Psoas muscle (tissue), 8 donors: ENCODE results near the gene CXorf65. TPM values are rescaled to one million over a fixed set of nuclear protein-coding genes. Genes with fewer than 3 reads are reported as not detected.

Experiments used
- ATAC-seq, 4 donors: fragments of 200-7000 bp; cut with Tn5 transposase; one replicate each; pipeline ENCODE4 v1.9.1; 2020; ENCODE audit warnings: moderate library complexity in 3 of 4, mild to moderate bottlenecking in 2 of 4
- DNase-seq, 2 donors: peaks; one replicate each; pipeline ENCODE4 v3.0.0-alpha.2; 2020
- H3K27ac ChIP-seq: fragments of 200-600 bp; one replicate; pipeline ENCODE4 v1.8.0; 2022
- H3K27me3 ChIP-seq, 3 donors: fragments of 200-600 bp in 1 of 3; one replicate each; pipeline versions ENCODE4 v1.6.1 to v1.8.0; 2013 to 2022; ENCODE audit warnings: low read length in 2 of 3, mild to moderate bottlenecking in 2 of 3, moderate library complexity in 1 of 3; ENCODE audit not compliant: insufficient read depth in 3 of 3
- H3K36me3 ChIP-seq, 2 donors: fragments of 200-600 bp in 1 of 2; one replicate each; pipeline versions ENCODE4 v1.6.1 to v1.8.0; 2013 to 2022; ENCODE audit warnings: low read depth in 1 of 2, mild to moderate bottlenecking in 1 of 2, moderate library complexity in 1 of 2; ENCODE audit not compliant: insufficient read depth in 1 of 2
- H3K4me1 ChIP-seq: fragments of 200-600 bp; one replicate; pipeline ENCODE4 v1.8.0; 2022
- H3K4me3 ChIP-seq: fragments of 200-600 bp; one replicate; pipeline ENCODE4 v1.8.0; 2022; ENCODE audit warnings: mild to moderate bottlenecking
- H3K9me3 ChIP-seq: fragments of 200-600 bp; one replicate; pipeline ENCODE4 v1.8.0; 2022
- CTCF ChIP-seq: fragments of 200-600 bp; IDR thresholded peaks from one replicate; pipeline ENCODE4 v1.8.0; 2022; ENCODE audit warnings: antibody characterized with exemption
- WGBS, 3 donors: extraction: QIAGEN DNeasy Blood & Tissue Kit; methylation state at CpG; one replicate each; pipeline versions ENCODE4 v1.1.6 to v1.1.7; 2013; 5-methylcytosine and 5-hydroxymethylcytosine counted together
- intact Hi-C, 2 donors: fragments of 100-400 bp; cut with DNase I; formaldehyde crosslinking; loops; one replicate each; pipeline versions ENCODE4 v1.11.0 to v1.14.2; 2022
- polyA plus RNA-seq, 3 donors: library from polyadenylated mRNA; stranded (reverse); fragments of 200-250 nt; gene quantifications; one replicate each; pipeline ENCODE4 v1.2.3, GENCODE V29; 2013
- total RNA-seq, 4 donors: library from RNA; stranded (reverse); fragmentation: NEBNext Ultra II Directional in 2 of 4; extraction: Animal tissue kit (Norgen Biotek cat#: 25700) in 2 of 4; gene quantifications; one replicate each; pipeline versions ENCODE4 v1.2.1 to v1.2.4, GENCODE V29; 2021 to 2023
- donor health status: healthy with polysubstance abuse.
- donor health status: DM: no; HTN: no; CAD: no; lungs with moderate emphysema.
- donor health status: Bipolar disorder and iron deficiency.
- donor health status: healthy.
- donor health status: DM: yes; HTN: yes; CAD: no.
- donor health status: DM: no; HTN: no; CAD: no.
- donor health status: DM: no; HTN: no; CAD: no.
- donor health status: DM: yes; HTN: yes; CAD: no.

CXorf65 gene
- total and polyA plus RNA-seq, 7 donors, result not detected

GRCh38 chrX:71118985-71119535 lies 12.5 kb upstream of the CXorf65 start:
- TF ChIP-seq CTCF, result no peak
- intact Hi-C loops, result no loop called here
- whole genome bisulfite sequencing, 3 donors, result 0 to 19% (median 3%) methylated on average over 11 to 17 of the region's 17 CpGs
- Histone ChIP-seq H3K36me3 (peaks cover 0 to 42% of the 10 kb centered on the region in 2 donors), H3K4me1 (peaks cover 9% of the 10 kb centered on the region), H3K27me3 (no peaks in the 10 kb centered on the region), H3K27ac (peak overlapping the region; percentile 79), H3K9me3 (no peaks in the 10 kb centered on the region), H3K4me3 (peak overlapping the region; percentile 70)
- no peak for DNase-seq
- ATAC-seq, result peak in 3 of 4 donors; percentile 9 to 49 (median 16)

- ATAC-seq, result peak; percentile 98 to 99 (median 98)
- WGBS, 3 donors, result 1 to 28% (median 2%) methylated on average over 29 to 56 of the region's 56 CpGs
- Histone ChIP-seq H3K36me3 (peaks cover 0 to 35% of the 10 kb centered on the region in 2 donors), H3K9me3 (no peaks in the 10 kb centered on the region), H3K4me3 (peak within 1 kb of the TSS; percentile 70), H3K4me1 (peaks cover 9% of the 10 kb centered on the region), H3K27ac (peak within 1 kb of the TSS; percentile 79), H3K27me3 (no peaks in the 10 kb centered on the region)
- no peak for TF ChIP-seq CTCF
- intact Hi-C loops, result no loop called here
- DNase-seq, result peak; percentile 85 to 93
These were observed 11.8 kb upstream of the CXorf65 start, which contains the start of gene MED12 for GRCh38 chrX:71118032-71118984. MED12 (plus strand) TSS chrX:71118596; CDS start chrX:71118755, 159 bp downstream.

- TF ChIP-seq CTCF, result no peak
- no peaks in the 10 kb centered on the region for H3K27me3 ChIP-seq
- H3K4me3 ChIP-seq, result peak overlapping the region; percentile 70
- DNase-seq, result no peak
- H3K27ac ChIP-seq, result peak overlapping the region; percentile 79
- no peak for ATAC-seq
- H3K36me3 ChIP-seq, result peaks cover 0 to 25% of the 10 kb centered on the region in 2 donors
- WGBS, 3 donors, result 78 to 86% (median 78%) methylated on average over 10 of the region's 10 CpGs
- peaks cover 9% of the 10 kb centered on the region for H3K4me1 ChIP-seq
- H3K9me3 ChIP-seq, result no peaks in the 10 kb centered on the region
- intact Hi-C loops, result no loop called here
These were observed 10.8 kb upstream of the CXorf65 start for GRCh38 chrX:71117358-71117757.

- ATAC-seq (no peak), DNase-seq (no peak)
- no peak overlapping the region for H3K27ac ChIP-seq
- TF ChIP-seq CTCF, result no peak
- H3K9me3 ChIP-seq, result no peaks in the 10 kb centered on the region
- WGBS, 3 donors, result 43 to 53% (median 44%) methylated on average over 5 of the region's 5 CpGs
- intact Hi-C loops, result no loop called here
- H3K36me3 ChIP-seq, result no peaks in the 10 kb centered on the region
- no peaks in the 10 kb centered on the region for H3K27me3 ChIP-seq
- no peaks in the 10 kb centered on the region for H3K4me1 ChIP-seq
- H3K4me3 ChIP-seq, result no peak overlapping the region
These were observed 5.4 kb upstream of the CXorf65 start for GRCh38 chrX:71111921-71112431.
